A673 (cell line): Measurements from ENCODE around the gene ABHD17C. TPM values are rescaled to one million over a fixed set of nuclear protein-coding genes. Genes with fewer than 3 reads are reported as not detected.

ENCODE experiments used
- BruUV-seq: library from RNA; stranded (reverse); fragments of 400-500 nt; replicated peaks from 2 replicates; lab custom pipeline; 2021; lab: Mats Ljungman, UMichigan
- CTCF ChIA-PET: fragments of 300-600 bp; sonication (Branson Sonifier 250); formaldehyde crosslinking; loops from one replicate; lab custom pipeline; 2022; ENCODE audit warnings: antibody characterized with exemption; lab: Charles Lee
- POLR2A ChIA-PET: fragments of 300-600 bp; sonication (Branson Sonifier 250); formaldehyde crosslinking; loops from one replicate; lab custom pipeline; 2022; ENCODE audit warnings: antibody characterized with exemption; ENCODE audit not compliant: low non-redundant PET; lab: Charles Lee
- DNase-seq: peaks from one replicate; pipeline ENCODE4 v3.0.0-alpha.2; 2015; ENCODE audit warnings: low spot score
- H3K27ac ChIP-seq: fragments of 200-600 bp; sonication (generic); 2 replicates; pipeline ENCODE4 v1.5.1; 2016; ENCODE audit warnings: mixed run types, low read depth, mild to moderate bottlenecking, mixed read lengths, antibody characterized with exemption, low read length; ENCODE audit not compliant: poor library complexity, severe bottlenecking
- H3K27me3 ChIP-seq: fragments of 200-600 bp; sonication (generic); replicated peaks from 2 replicates; pipeline ENCODE4 v1.6.1; 2017; ENCODE audit warnings: mixed run types, low read depth, mild to moderate bottlenecking, mixed read lengths, antibody characterized with exemption, low read length; ENCODE audit not compliant: insufficient read depth, poor library complexity
- H3K36me3 ChIP-seq: fragments of 200-600 bp; sonication (generic); 2 replicates; pipeline ENCODE4 v1.6.1; 2016; ENCODE audit warnings: mixed run types, mild to moderate bottlenecking, mixed read lengths, antibody characterized with exemption, low read length; ENCODE audit not compliant: insufficient read depth, poor library complexity, severe bottlenecking
- H3K4me1 ChIP-seq: fragments of 200-600 bp; sonication (generic); 2 replicates; pipeline ENCODE4 v1.6.1; 2017; ENCODE audit warnings: mixed run types, mild to moderate bottlenecking, mixed read lengths, antibody characterized with exemption, low read length; ENCODE audit not compliant: insufficient read depth, poor library complexity, severe bottlenecking
- H3K4me3 ChIP-seq: fragments of 200-600 bp; sonication (generic); 2 replicates; pipeline ENCODE4 v1.5.1; 2016; ENCODE audit warnings: low read depth, mixed run types, mild to moderate bottlenecking, mixed read lengths, low read length; ENCODE audit not compliant: poor library complexity, severe bottlenecking
- H3K9me3 ChIP-seq: fragments of 200-600 bp; sonication (generic); 2 replicates; pipeline ENCODE4 v1.6.1; 2016; ENCODE audit warnings: mixed run types, low read depth, mild to moderate bottlenecking, mixed read lengths, antibody characterized with exemption, low read length; ENCODE audit not compliant: poor library complexity, severe bottlenecking
- CTCF ChIP-seq: fragments of 300-800, 200-600 bp; sonication (generic); conservative IDR thresholded peaks from 2 replicates; pipeline ENCODE4 v1.5.1; 2017; ENCODE audit warnings: low read depth, mild to moderate bottlenecking, antibody characterized with exemption, low read length, moderate library complexity, mixed read lengths
- EZH2 ChIP-seq: fragments of 200-600 bp; sonication (generic); IDR thresholded peaks from 2 replicates; pipeline ENCODE4 v1.6.1; 2017; ENCODE audit warnings: borderline replicate concordance, low read depth, mild to moderate bottlenecking, mixed read lengths, antibody characterized with exemption, low read length; ENCODE audit not compliant: poor library complexity, severe bottlenecking
- intact Hi-C: fragments of 100-400 bp; cut with micrococcal nuclease; formaldehyde crosslinking; loops from one replicate; pipeline ENCODE4 v1.10.0; 2022; ENCODE audit not compliant: unreplicated experiment
- total RNA-seq: library from RNA; stranded (reverse); gene quantifications from 2 replicates; pipeline ENCODE4 v1.2.3, GENCODE V29; 2021

The ABHD17C gene
- total RNA-seq, 1 experiment from 2014 or later = 9.9 TPM

- Histone ChIP-seq H3K4me3 (no peak overlapping the region), H3K36me3 (no peaks in the 10 kb centered on the region), H3K4me1 (no peaks in the 10 kb centered on the region), H3K27me3 (peaks cover 14% of the 10 kb centered on the region), H3K27ac (no peak overlapping the region), H3K9me3 (no peaks in the 10 kb centered on the region)
- BruUV-seq = no TSS peak
- POLR2A ChIA-PET = no interaction called here
- TF ChIP-seq EZH2 (no peak), CTCF (no peak)
- DNase-seq = no peak
- intact Hi-C loops = no loop called here
- CTCF ChIA-PET = no interaction called here
Measured at GRCh38 chr15:80791004-80791403, 95.9 kb downstream of the ABHD17C start.

- no peak overlapping the region for H3K4me3 ChIP-seq
- intact Hi-C loops = no loop called here
- H3K36me3 ChIP-seq = no peaks in the 10 kb centered on the region
- no peaks in the 10 kb centered on the region for H3K4me1 ChIP-seq
- POLR2A ChIA-PET = no interaction called here
- TF ChIP-seq CTCF (no peak), EZH2 (no peak)
- CTCF ChIA-PET = no interaction called here
- no peaks in the 10 kb centered on the region for H3K9me3 ChIP-seq
- BruUV-seq = no TSS peak
- H3K27ac ChIP-seq = no peak overlapping the region
- H3K27me3 ChIP-seq = peaks cover 14% of the 10 kb centered on the region
- DNase-seq = no peak
Measured at GRCh38 chr15:80796407-80796806, 101.3 kb downstream of the ABHD17C start.

DNA sequence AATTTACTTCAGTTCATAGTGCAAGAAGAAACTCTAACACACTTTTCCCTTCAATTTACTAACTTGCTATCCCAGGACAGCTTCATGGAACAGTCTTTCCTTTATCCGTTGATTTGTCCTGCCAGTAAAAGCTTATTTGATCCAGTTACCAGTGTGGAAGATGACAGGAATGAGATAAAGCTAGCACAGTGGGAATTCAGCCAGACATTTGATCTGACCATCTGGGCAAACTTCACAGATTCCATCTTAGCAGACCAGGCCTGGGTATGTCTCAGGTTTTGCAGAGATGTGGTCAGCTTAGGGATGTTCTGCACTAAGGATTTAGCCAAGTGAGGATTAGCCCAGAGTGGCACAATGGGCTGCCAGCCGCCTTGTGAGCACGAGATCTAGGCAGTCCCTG is 103.8 kb downstream of the ABHD17C start:
- BruUV-seq = no TSS peak
- Histone ChIP-seq H3K27ac (no peak overlapping the region), H3K27me3 (peaks cover 5% of the 10 kb centered on the region), H3K36me3 (no peaks in the 10 kb centered on the region), H3K4me3 (no peak overlapping the region), H3K4me1 (no peaks in the 10 kb centered on the region), H3K9me3 (no peaks in the 10 kb centered on the region)
- intact Hi-C loops = no loop called here
- DNase-seq = no peak
- ChIA-PET CTCF (no interaction called here), POLR2A (no interaction called here)
- no peak for TF ChIP-seq CTCF
- no peak for TF ChIP-seq EZH2
